HG03521 (cell line): Measurements from ENCODE around the gene TMBIM4.

Experiments
- ATAC-seq: cut with Tn5 transposase; IDR thresholded peaks from one replicate; pipeline ENCODE4 v1.9.1; 2021; ENCODE audit warnings: mild to moderate bottlenecking, moderate library complexity; ENCODE audit not compliant: unreplicated experiment

Gene TMBIM4

GRCh38 chr12:66103016-66103913 lies 66.5 kb downstream of the TMBIM4 start:
- ATAC-seq: no peak

- no peak for ATAC-seq
These were observed 77.1 kb downstream of the TMBIM4 start for GRCh38 chr12:66092559-66093269.

DNA sequence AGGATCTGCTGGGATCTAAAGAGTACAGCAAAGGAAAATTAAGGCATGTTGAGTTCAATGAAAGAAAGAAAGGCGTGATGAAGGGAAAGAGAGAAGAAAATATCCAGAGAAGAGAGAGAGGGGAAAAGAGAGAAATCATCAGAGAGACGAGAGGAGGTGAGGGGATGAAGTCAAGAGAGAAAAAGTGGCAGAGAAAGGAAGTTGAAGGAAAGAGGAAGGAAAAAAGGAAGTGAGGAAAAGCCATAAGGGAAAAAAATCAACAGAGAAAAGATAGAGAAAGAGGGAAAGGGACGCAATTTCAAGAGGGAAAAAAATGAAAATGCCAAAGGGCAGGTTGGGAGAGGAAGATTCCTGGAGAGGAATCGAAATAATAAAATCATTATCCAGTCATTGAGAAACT lies 79.6 kb downstream of the TMBIM4 start:
- no peak for ATAC-seq

- ATAC-seq: peak; percentile 69
These were observed 82.3 kb downstream of the TMBIM4 start for GRCh38 chr12:66087365-66087943.

GRCh38 chr12:66085998-66086397 lies 83.8 kb downstream of the TMBIM4 start:
- ATAC-seq: no peak
